ENCODE results near the gene ZNF48.

DNA sequence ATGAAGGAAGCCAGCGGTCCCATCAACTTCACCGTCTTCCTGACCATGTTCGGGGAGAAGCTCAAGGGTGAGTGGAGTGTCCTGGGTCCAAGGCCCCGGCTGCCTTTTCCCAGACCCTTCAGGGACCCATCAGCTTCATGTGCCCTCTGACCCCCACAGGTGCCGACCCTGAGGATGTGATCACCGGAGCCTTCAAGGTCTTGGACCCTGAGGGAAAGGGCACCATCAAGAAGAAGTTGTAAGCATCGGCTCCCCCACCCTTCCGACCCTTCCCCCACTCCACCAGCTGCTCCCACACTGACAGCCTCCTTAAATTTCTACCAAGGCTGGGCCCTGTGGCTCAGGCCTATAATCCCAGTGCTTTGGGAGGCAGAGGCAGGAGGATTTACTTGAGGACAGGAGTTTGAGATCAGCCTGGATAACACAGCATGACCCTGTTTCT lies 18.7 kb upstream of the ZNF48 start:
- TF ChIP-seq, protein P1, sequence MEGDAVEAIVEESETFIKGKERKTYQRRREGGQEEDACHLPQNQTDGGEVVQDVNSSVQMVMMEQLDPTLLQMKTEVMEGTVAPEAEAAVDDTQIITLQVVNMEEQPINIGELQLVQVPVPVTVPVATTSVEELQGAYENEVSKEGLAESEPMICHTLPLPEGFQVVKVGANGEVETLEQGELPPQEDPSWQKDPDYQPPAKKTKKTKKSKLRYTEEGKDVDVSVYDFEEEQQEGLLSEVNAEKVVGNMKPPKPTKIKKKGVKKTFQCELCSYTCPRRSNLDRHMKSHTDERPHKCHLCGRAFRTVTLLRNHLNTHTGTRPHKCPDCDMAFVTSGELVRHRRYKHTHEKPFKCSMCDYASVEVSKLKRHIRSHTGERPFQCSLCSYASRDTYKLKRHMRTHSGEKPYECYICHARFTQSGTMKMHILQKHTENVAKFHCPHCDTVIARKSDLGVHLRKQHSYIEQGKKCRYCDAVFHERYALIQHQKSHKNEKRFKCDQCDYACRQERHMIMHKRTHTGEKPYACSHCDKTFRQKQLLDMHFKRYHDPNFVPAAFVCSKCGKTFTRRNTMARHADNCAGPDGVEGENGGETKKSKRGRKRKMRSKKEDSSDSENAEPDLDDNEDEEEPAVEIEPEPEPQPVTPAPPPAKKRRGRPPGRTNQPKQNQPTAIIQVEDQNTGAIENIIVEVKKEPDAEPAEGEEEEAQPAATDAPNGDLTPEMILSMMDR (IDR thresholded peaks at IDR 0.05) = no peak
- TF ChIP-seq POLR2A (IDR thresholded peaks at IDR 0.05) = no peak
- TF ChIP-seq POLR2AphosphoS5 (IDR thresholded peaks at IDR 0.05) = no peak

Data from prostate gland (tissue), 2 donors.